ENCODE results near the gene ARHGAP21. TPM values are rescaled to one million over a fixed set of nuclear protein-coding genes. Genes with fewer than 3 reads are reported as not detected.

ARHGAP21 gene
- polyA plus RNA-seq, 2 of the 4 experiments (the other 2 are of a cell fraction), result 30.5 to 84.4 TPM

GRCh38 chr10:24596217-24596930, 127.3 kb downstream of the ARHGAP21 start:
- H3K27ac ChIP-seq, result no peak overlapping the region
- H3K4me2 ChIP-seq, result no peak overlapping the region
- CTCF ChIA-PET, result interaction anchor here (3.8 kb wide), 1 partner anchor 22 kb away, joined by 11 read pairs; no protein-coding TSS in a partner anchor
- no peak for DNase-seq (ENCODE audit: low read depth in 1 of 2, low spot score in 1 of 2)
- TF ChIP-seq CHD4 (IDR thresholded peaks at IDR 0.05; ENCODE audit: borderline replicate concordance), result no peak
- TF ChIP-seq KDM1A (IDR thresholded peaks at IDR 0.05; ENCODE audit: low read depth), result no peak
- TF ChIP-seq HOXB5 (CRISPR knock-in tag; IDR thresholded peaks at IDR 0.05), result no peak
- no peak for TF ChIP-seq POLR2AphosphoS2 (conservative IDR thresholded peaks at IDR 0.05; ENCODE audit: low read length)
- no peak for TF ChIP-seq HOXB13 (CRISPR knock-in tag; IDR thresholded peaks at IDR 0.05; ENCODE audit: low read depth)
- no peak for TF ChIP-seq ZFP36 (IDR thresholded peaks at IDR 0.05; ENCODE audit: borderline replicate concordance, partially characterized antibody)
- no peak for TF ChIP-seq BCL3 (IDR thresholded peaks at IDR 0.05)
- no peak for TF ChIP-seq REST (IDR thresholded peaks at IDR 0.05)
- no peak for TF ChIP-seq FOSB (CRISPR knock-in tag; IDR thresholded peaks at IDR 0.05)
- TF ChIP-seq ZC3H11A (IDR thresholded peaks at IDR 0.05), result no peak
- no peak for TF ChIP-seq FOSL2 (IDR thresholded peaks at IDR 0.05)
- no peak for TF ChIP-seq FOSL2 (CRISPR knock-in tag; IDR thresholded peaks at IDR 0.05)
- no peak for TF ChIP-seq SREBF2 (IDR thresholded peaks at IDR 0.05)
- ATAC-seq, result no peak
- H3K4me3 ChIP-seq, result no peak overlapping the region
- no peaks in the 10 kb centered on the region for H3K4me1 ChIP-seq
- POLR2A ChIA-PET, result no interaction called here
- FAIRE-seq, result no peak
- no peaks in the 10 kb centered on the region for H3K9me3 ChIP-seq
- 94% methylated on average over 11 of the region's 11 CpGs for WGBS (ENCODE audit: missing lambda C conversion rate)

GRCh38 chr10:24590697-24591457, 132.8 kb downstream of the ARHGAP21 start:
- no peak for FAIRE-seq
- CTCF ChIA-PET, result no interaction called here
- ATAC-seq, result no peak

GRCh38 chr10:24589265-24589664, 134.4 kb downstream of the ARHGAP21 start:
- 92% methylated on average over 2 of the region's 2 CpGs for WGBS (ENCODE audit: missing lambda C conversion rate)
- Histone ChIP-seq H3K4me3 (no peak overlapping the region), H3K4me2 (no peak overlapping the region), H3K9me3 (no peaks in the 10 kb centered on the region), H3K27ac (no peak overlapping the region), H3K4me1 (no peaks in the 10 kb centered on the region)
- FAIRE-seq, result no peak
- no peak for DNase-seq (ENCODE audit: low read depth in 1 of 2, low spot score in 1 of 2)
- ChIA-PET CTCF (no interaction called here), POLR2A (no interaction called here)
- ATAC-seq, result no peak
- TF ChIP-seq MAZ (IDR thresholded peaks at IDR 0.05; ENCODE audit: borderline replicate concordance, low read depth, low read length) (no peak), BCL3 (IDR thresholded peaks at IDR 0.05) (no peak), CTCF (IDR thresholded peaks at IDR 0.05) (no peak), HOXA7 (CRISPR knock-in tag; IDR thresholded peaks at IDR 0.05) (no peak)

More at GRCh38 chr10:24590697-24591457, 132.8 kb downstream of the ARHGAP21 start:
- Histone ChIP-seq H3K4me3 (no peak overlapping the region), H3K4me1 (no peaks in the 10 kb centered on the region), H3K27ac (no peak overlapping the region), H3K9me3 (no peaks in the 10 kb centered on the region), H3K4me2 (no peak overlapping the region)
- TF ChIP-seq MAX (IDR thresholded peaks at IDR 0.05), result no peak
- TF ChIP-seq EP300 (IDR thresholded peaks at IDR 0.05), result no peak
- no peak for DNase-seq (ENCODE audit: low read depth in 1 of 2, low spot score in 1 of 2)
- POLR2A ChIA-PET, result no interaction called here

Measured in A549 (cell line).